ENCODE measurements around the gene CGAS.
A peak's percentile ranks its signal among the peaks of the same experiment; 100 is the strongest.
"Not testable (repeated sequence)": the region's sequence is repeated elsewhere in the genome, so short reads cannot be mapped to it uniquely, and the experiment has no call there.

CGAS gene

GRCh38 chr6:73443555-73443954 lies 8.5 kb downstream of the CGAS start:
- no peak overlapping the region for H3K4me3 ChIP-seq (ENCODE audit: low read length)
- no peak for TF ChIP-seq ZNF274 (IDR thresholded peaks at IDR 0.05; ENCODE audit: low read depth, low read length)

- no peak for TF ChIP-seq ZNF274 (IDR thresholded peaks at IDR 0.05; ENCODE audit: low read depth, low read length)
- no peak overlapping the region for H3K4me3 ChIP-seq (ENCODE audit: low read length)
Observed at GRCh38 chr6:73435236-73435635, 16.9 kb downstream of the CGAS start.

- no peak for TF ChIP-seq ZNF274 (IDR thresholded peaks at IDR 0.05; ENCODE audit: low read depth, low read length)
- H3K4me3 ChIP-seq (ENCODE audit: low read length), result no peak overlapping the region
Observed at GRCh38 chr6:73421534-73421933, 30.6 kb downstream of the CGAS start.

- no peak for TF ChIP-seq ZNF274 (IDR thresholded peaks at IDR 0.05; ENCODE audit: low read depth, low read length)
- H3K4me3 ChIP-seq (ENCODE audit: low read length), result no peak overlapping the region
Observed at GRCh38 chr6:73418081-73418741, 33.9 kb downstream of the CGAS start.

GRCh38 chr6:73413102-73413501 lies 39.0 kb downstream of the CGAS start:
- H3K4me3 ChIP-seq (ENCODE audit: low read length), result no peak overlapping the region
- TF ChIP-seq ZNF274 (IDR thresholded peaks at IDR 0.05; ENCODE audit: low read depth, low read length), result no peak

- H3K4me3 ChIP-seq (ENCODE audit: low read length), result no peak overlapping the region
- TF ChIP-seq ZNF274 (IDR thresholded peaks at IDR 0.05; ENCODE audit: low read depth, low read length), result no peak
Observed at GRCh38 chr6:73409395-73409794, 42.7 kb downstream of the CGAS start.

GRCh38 chr6:73400656-73401055 lies 51.4 kb downstream of the CGAS start:
- no peak for TF ChIP-seq ZNF274 (IDR thresholded peaks at IDR 0.05; ENCODE audit: low read depth, low read length)

GRCh38 chr6:73395875-73396274 lies 56.2 kb downstream of the CGAS start:
- no peak overlapping the region for H3K4me3 ChIP-seq (ENCODE audit: low read length)
- no peak for TF ChIP-seq ZNF274 (IDR thresholded peaks at IDR 0.05; ENCODE audit: low read depth, low read length)

More at GRCh38 chr6:73400656-73401055, 51.4 kb downstream of the CGAS start:
- H3K4me3 ChIP-seq (ENCODE audit: low read length), result no peak overlapping the region

GRCh38 chr6:73394577-73395354 lies 57.3 kb downstream of the CGAS start, which contains the start of gene DDX43:
TSS of gene DDX43 (plus strand) at chr6:73394828. CDS start at chr6:73394906, 78 bp downstream.
- no peak for TF ChIP-seq ZNF274 (IDR thresholded peaks at IDR 0.05; ENCODE audit: low read depth, low read length)
- H3K4me3 ChIP-seq (ENCODE audit: low read length), result peak within 1 kb of the TSS; percentile 44; the same call in 1 of the 2 replicates

- no peak overlapping the region for H3K4me3 ChIP-seq (ENCODE audit: low read length)
- no peak for TF ChIP-seq ZNF274 (IDR thresholded peaks at IDR 0.05; ENCODE audit: low read depth, low read length)
Observed at GRCh38 chr6:73393278-73393677, 58.8 kb downstream of the CGAS start.

- not testable (repeated sequence) for H3K4me3 ChIP-seq (ENCODE audit: low read length)
Observed at GRCh38 chr6:73392188-73392587, 59.9 kb downstream of the CGAS start.

- TF ChIP-seq ZNF274 (IDR thresholded peaks at IDR 0.05; ENCODE audit: low read depth, low read length), result no peak
- no peak overlapping the region for H3K4me3 ChIP-seq (ENCODE audit: low read length)
Observed at GRCh38 chr6:73391675-73392074, 60.4 kb downstream of the CGAS start.

- TF ChIP-seq ZNF274 (IDR thresholded peaks at IDR 0.05; ENCODE audit: low read depth, low read length), result no peak
- H3K4me3 ChIP-seq (ENCODE audit: low read length), result no peak overlapping the region
Observed at GRCh38 chr6:73389854-73390253, 62.2 kb downstream of the CGAS start.

GRCh38 chr6:73388800-73389512 lies 63.1 kb downstream of the CGAS start:
- no peak for TF ChIP-seq ZNF274 (IDR thresholded peaks at IDR 0.05; ENCODE audit: low read depth, low read length)
- peak overlapping the region; percentile 59; the same call in 1 of the 2 replicates for H3K4me3 ChIP-seq (ENCODE audit: low read length)

GRCh38 chr6:73388433-73388799 lies 63.7 kb downstream of the CGAS start:
- peak overlapping the region; percentile 59; the same call in 1 of the 2 replicates for H3K4me3 ChIP-seq (ENCODE audit: low read length)
- TF ChIP-seq ZNF274 (IDR thresholded peaks at IDR 0.05; ENCODE audit: low read depth, low read length), result no peak
